HG03460 (cell line): ENCODE measurements around the gene EXOSC1.
"Not testable (repeated sequence)": the region's sequence is repeated elsewhere in the genome, so short reads cannot be mapped to it uniquely, and the experiment has no call there.

ENCODE experiments used
- ATAC-seq: cut with Tn5 transposase; IDR thresholded peaks from one replicate; pipeline ENCODE4 v1.9.1; 2021; ENCODE audit not compliant: unreplicated experiment

The EXOSC1 gene

GRCh38 chr10:97445722-97446639 is at the start of gene EXOSC1, which contains the start of gene ZDHHC16:
TSS of gene EXOSC1 (minus strand) at chr10:97446006. CDS start at chr10:97445985, 21 bp downstream.
TSS of gene ZDHHC16 (plus strand) at chr10:97446175. CDS start at chr10:97451676, 5,501 bp downstream.
- peak; percentile 97 for ATAC-seq

- no peak for ATAC-seq
These were observed 49.2 kb upstream of the EXOSC1 start for GRCh38 chr10:97494863-97495506.

GRCh38 chr10:97494151-97494550 is 48.3 kb upstream of the EXOSC1 start:
- no peak for ATAC-seq

GRCh38 chr10:97490592-97490991 is 44.8 kb upstream of the EXOSC1 start:
- ATAC-seq: no peak

- ATAC-seq: no peak
These were observed 40.0 kb upstream of the EXOSC1 start for GRCh38 chr10:97485647-97486281.

- no peak for ATAC-seq
These were observed 38.1 kb upstream of the EXOSC1 start for GRCh38 chr10:97483921-97484320.

GRCh38 chr10:97483506-97483905 is 37.7 kb upstream of the EXOSC1 start:
- no peak for ATAC-seq

- ATAC-seq: no peak
These were observed 36.6 kb upstream of the EXOSC1 start for GRCh38 chr10:97482381-97482780.

GRCh38 chr10:97481071-97481470 is 35.3 kb upstream of the EXOSC1 start:
- ATAC-seq: no peak

GRCh38 chr10:97479939-97480338 is 34.1 kb upstream of the EXOSC1 start:
- ATAC-seq: no peak

- ATAC-seq: not testable (repeated sequence)
These were observed 33.6 kb upstream of the EXOSC1 start for GRCh38 chr10:97479410-97479809.

GRCh38 chr10:97475936-97476594 is 30.3 kb upstream of the EXOSC1 start:
- ATAC-seq: no peak

GRCh38 chr10:97474918-97475317 is 29.1 kb upstream of the EXOSC1 start:
- ATAC-seq: no peak

- ATAC-seq: not testable (repeated sequence)
These were observed 23.0 kb upstream of the EXOSC1 start for GRCh38 chr10:97468781-97469180.

GRCh38 chr10:97468162-97468561 is 22.4 kb upstream of the EXOSC1 start:
- no peak for ATAC-seq

- ATAC-seq: no peak
These were observed 20.9 kb upstream of the EXOSC1 start for GRCh38 chr10:97466755-97467154.

GRCh38 chr10:97465982-97466381 is 20.2 kb upstream of the EXOSC1 start:
- ATAC-seq: no peak

GRCh38 chr10:97464226-97464625 is 18.4 kb upstream of the EXOSC1 start:
- ATAC-seq: no peak

- ATAC-seq: peak; percentile 50
These were observed 17.7 kb upstream of the EXOSC1 start for GRCh38 chr10:97463363-97464132.

- no peak for ATAC-seq
These were observed 16.5 kb upstream of the EXOSC1 start for GRCh38 chr10:97462309-97462708.
